ENCODE results near the gene CARMIL1.

CARMIL1 gene

GRCh38 chr6:25635886-25636317 lies 356.7 kb downstream of the CARMIL1 start:
- DNase-seq = no peak

GRCh38 chr6:25637211-25637610 lies 358.0 kb downstream of the CARMIL1 start:
- no peak for DNase-seq

GRCh38 chr6:25637960-25638434 lies 358.8 kb downstream of the CARMIL1 start:
- DNase-seq = no peak

GRCh38 chr6:25639653-25640052 lies 360.5 kb downstream of the CARMIL1 start:
- no peak for DNase-seq

GRCh38 chr6:25640446-25640845 lies 361.3 kb downstream of the CARMIL1 start:
- DNase-seq = no peak

GRCh38 chr6:25640891-25641290 lies 361.7 kb downstream of the CARMIL1 start:
- DNase-seq = no peak

GRCh38 chr6:25641377-25641776 lies 362.2 kb downstream of the CARMIL1 start:
- no peak for DNase-seq

GRCh38 chr6:25641940-25642666 lies 362.9 kb downstream of the CARMIL1 start:
- DNase-seq = no peak

GRCh38 chr6:25642667-25643328 lies 363.6 kb downstream of the CARMIL1 start:
- DNase-seq = no peak

- no peak for DNase-seq
These were observed 366.7 kb downstream of the CARMIL1 start for GRCh38 chr6:25645916-25646315.

GRCh38 chr6:25649611-25650010 lies 370.4 kb downstream of the CARMIL1 start:
- no peak for DNase-seq

GRCh38 chr6:25652007-25652515 lies 372.9 kb downstream of the CARMIL1 start, which contains the start of gene SCGN:
SCGN (plus strand) TSS chr6:25652215; CDS start chr6:25652404, 189 bp downstream.
- peak; percentile 83 for DNase-seq

- DNase-seq = no peak
These were observed 376.5 kb downstream of the CARMIL1 start for GRCh38 chr6:25655723-25656122.

GRCh38 chr6:25659633-25660368 lies 380.6 kb downstream of the CARMIL1 start:
- no peak for DNase-seq

- DNase-seq = no peak
These were observed 381.3 kb downstream of the CARMIL1 start for GRCh38 chr6:25660512-25660911.

- no peak for DNase-seq
These were observed 382.1 kb downstream of the CARMIL1 start for GRCh38 chr6:25661129-25661779.

GRCh38 chr6:25665455-25665854 lies 386.3 kb downstream of the CARMIL1 start:
- no peak for DNase-seq

- no peak for DNase-seq
These were observed 390.2 kb downstream of the CARMIL1 start for GRCh38 chr6:25669413-25669812.

Data from right hindlimb (tissue), 1 donor.